Putamen (tissue), 1 donor: ENCODE measurements around the gene MAP4K4.

Experiments used
- DNase-seq: peaks from one replicate; pipeline ENCODE4 v3.0.0-alpha.2; 2016; ENCODE audit warnings: low spot score

MAP4K4 gene

DNA sequence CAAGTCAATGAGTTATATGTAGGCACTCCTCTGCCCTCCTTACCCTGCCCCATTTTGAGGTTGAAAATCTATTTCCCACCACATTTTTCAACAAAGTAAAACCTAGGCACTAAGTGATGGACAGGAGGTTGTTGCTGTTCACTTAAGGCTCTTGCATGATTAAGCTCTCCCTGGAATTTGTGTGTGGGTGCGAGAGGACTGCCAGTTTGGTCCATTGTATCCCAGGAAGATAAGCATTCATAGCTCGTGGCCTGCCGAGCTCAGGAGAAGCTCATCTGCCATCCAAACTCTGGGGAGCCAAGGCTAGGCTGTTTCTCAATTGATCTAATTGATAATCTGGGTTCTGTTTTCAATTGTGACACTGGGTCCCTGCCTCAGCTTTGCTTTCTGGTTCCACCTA, 4.7 kb upstream of the MAP4K4 start:
- no peak for DNase-seq

DNA sequence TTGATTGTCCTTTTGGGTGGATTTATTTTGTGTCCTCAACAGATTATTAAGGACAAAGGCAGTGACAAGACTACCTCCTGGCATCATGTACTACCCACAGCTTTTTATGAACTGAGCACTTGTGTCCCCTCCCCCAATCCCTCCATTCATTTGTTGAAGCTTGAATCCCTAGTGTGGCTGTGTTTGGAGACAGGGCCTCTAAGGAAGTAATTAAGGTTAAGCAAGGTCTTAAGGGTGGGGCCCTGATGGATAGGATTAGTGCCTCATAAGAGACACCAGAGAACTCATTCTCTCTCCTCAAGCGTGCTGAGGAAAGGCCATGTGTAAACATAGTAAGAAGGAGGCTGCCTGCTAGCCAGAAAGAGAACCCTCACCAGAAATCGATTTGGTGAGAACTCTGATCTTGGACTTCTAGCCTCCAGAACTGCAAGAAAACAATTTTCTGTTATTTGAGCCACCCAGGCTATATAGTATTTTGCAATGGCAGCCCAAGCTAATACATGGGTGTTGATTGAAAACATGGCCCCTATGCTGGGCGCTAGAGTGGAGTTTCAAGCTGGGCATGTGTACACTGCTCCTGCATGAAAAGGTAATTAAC, 3.4 kb upstream of the MAP4K4 start:
- no peak for DNase-seq

DNA sequence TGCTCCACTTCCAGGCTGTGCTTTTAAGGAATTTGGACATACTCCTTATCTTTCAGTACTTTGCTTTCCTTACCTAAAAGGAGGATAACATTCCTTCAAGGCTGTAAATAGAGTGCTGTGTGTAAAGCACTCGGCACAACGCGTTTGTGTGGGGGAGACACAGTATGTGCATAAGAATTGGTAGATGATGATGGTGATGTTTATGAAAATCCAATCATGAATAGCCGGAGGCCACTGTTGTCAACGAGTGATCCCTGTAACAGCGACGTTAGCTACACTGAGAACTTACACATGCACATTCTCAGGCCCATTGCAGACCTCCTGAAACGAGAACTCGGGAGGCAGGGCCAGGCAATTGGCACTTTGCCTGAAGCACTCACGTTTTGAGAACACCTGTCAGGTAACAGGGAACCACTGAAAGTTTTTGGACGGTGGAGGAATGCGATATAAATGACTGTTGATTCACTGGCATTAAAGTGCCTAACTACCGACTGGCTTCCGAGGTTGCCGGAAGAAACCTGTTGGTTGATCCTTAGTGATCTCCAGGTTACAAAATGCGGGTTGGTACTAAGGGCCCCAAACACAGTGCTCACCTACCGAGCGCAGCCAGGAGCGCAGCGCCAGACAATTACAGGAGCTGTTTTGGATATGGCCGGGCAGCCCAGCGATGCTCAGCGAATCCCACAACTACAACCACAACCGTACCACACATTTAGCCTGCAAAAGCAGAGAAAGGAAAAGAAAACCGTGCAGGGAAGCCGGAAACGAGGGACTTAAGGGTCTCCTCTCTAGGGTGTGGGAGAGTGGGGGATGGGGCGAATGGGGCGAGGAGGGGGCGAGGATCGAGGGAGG, 1.0 kb upstream of the MAP4K4 start:
- DNase-seq: peak; percentile 28

DNA sequence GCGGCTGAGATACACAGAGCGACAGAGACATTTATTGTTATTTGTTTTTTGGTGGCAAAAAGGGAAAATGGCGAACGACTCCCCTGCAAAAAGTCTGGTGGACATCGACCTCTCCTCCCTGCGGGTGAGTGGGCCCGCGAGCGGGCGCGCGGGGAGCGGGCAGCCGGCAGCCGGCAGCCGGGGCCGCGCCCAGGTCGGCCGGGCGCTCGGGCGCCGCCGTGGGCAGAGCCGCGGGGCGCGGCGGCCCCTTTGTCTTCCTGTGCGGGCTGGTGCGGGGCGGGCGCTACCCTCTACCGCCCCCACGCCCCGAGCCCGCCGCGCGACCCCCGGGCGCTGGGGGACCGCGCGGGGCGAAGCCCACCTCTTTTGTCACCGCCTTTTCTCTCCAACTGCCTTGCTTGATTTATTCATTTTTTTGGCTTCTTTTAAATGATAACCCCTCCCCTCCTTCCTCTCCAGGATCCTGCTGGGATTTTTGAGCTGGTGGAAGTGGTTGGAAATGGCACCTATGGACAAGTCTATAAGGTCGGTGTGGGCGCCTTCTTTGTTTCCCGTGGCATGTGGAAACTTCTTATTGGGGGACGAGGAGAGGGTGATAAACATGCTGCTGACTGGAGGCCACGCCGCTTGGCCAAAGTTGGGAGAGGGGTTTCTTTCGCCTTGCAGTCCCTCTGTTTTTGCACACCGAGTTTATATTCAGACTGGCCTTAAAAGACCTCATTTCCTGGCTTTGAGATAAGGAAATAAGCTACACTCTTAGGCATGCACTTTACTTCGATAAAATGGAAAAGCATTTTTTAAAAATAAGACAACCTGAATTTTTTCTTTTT, 722 bp downstream of the MAP4K4 start:
- DNase-seq: no peak

DNA sequence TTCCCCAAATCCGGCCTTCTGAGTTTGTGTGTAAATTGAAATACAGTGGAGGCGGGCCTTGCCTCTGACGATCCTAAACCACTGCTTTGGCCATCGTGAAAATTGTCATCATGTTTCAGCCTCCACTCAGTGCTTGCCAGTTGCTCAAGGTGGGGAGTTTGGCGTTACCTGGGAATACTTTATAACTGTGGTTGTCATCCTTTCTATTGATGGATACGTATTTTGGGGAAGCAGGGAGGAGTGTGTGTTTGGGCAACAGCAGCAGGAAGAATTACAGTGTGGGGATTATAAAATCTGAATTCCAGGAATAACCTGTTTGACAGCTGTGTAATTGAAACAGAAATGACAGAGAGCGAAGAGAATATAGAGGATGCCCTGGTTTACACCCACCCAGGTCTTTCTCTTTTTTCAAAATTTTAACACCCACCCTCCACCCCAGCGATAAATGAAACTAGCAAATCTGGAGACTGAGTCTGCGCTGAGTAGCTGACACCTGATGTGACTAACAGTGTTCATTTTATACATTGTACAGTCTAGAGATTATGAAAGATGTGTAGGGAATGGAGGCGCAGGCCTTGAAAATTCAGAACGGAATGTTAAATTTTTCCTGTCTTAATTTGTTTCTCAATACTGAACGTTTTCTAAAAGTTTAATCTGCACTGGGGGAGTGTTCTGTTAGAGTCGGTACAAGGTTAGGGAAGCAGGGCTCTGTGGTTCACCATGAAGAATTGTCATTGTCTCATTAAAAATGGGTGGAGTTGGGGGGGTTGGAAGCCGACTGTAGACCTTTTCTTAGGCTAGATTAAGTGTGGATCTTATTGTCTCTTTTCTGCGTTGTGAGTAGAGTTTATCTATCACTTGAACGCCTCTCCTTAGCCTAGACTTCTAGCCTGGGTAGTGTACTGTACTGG, 1.6 kb downstream of the MAP4K4 start:
- DNase-seq: peak; percentile 76

DNA sequence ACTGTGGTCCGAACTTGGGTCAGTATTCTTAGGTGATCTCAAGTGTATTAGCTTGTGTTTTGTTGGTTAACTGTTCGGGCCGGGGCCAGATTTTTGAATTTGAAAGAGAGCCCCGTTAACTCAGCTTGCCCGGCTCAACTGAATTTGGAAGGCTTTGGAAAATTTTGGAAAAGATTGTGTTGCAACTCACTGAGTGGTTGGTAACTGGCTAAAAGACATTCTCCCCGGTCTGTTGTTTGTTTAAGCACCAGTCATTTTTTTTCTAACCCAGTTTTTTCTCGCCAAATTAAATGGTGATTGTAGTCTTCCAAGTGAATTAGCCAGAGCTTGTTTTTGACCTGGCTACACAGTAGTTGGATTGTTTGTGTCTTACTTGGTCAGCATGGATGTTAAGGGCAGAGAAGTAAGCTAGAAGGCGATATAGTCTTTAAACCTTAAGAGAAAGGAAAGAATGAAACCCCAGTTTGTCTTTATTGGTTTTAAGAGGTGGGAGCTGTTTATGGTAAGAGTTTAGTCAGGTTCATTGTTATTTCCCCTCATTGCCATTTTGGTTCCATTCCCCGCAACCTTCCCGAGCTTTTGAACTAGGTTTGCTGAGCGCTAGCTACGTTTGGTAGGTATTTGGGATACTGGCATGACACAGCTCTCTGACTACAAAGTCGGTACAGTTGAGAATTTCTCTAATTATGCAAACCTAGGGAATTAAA, 2.4 kb downstream of the MAP4K4 start:
- peak; percentile 50 for DNase-seq

DNA sequence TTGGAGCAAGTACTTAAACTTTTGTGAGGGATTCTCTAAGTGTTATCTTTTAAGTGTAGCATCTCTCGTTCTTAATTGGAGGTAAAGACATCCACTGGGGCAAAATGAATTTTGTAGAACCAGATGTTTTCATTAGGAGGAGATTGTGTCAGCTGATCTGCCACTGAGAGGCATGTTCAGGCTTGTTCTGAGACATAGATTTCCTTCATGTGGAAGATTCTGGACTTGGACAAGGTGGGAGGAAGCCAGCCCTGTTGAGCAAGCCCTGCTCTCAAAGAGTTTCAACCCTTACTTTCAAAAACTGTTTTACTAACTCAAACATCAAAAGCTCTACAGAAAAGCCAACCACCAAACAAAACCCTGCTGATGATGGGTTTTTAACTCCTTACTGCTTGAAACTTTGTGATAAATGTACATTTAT, 6.5 kb downstream of the MAP4K4 start:
- DNase-seq: no peak

DNA sequence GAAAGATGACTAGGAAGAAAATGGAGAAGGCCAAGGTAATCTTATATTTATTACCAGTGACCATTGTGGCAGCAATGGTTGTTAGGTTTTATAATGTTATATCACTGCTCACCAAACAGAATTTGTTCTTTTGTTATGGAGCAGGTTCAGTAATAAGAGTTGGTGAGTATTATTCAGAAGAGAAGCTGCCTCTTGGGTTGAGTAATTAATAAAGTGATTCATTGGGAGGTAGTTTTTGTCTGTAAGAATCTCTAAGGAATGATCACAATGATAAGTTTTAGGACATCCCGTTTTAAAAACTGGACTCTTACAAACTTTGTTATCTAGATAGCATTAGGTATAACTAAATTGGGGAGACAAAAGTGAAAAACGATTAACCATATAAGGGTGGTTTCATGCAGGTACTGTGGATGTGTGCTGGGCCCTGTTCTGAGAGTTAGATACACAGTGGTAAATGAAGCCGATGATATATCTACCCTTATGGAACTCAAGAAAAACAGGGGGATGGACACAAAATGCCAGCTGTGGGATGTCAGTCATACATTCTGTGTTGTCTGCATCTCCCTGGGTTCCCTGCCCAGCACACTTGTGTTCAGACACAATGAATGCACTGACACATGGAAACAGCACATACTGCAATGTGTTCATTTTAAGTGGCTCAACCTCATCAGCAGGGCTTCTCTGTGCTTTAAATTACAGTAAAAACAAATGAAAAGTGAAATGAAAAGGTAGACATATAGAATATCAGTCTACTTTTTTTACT, 7.5 kb downstream of the MAP4K4 start:
- DNase-seq: no peak

DNA sequence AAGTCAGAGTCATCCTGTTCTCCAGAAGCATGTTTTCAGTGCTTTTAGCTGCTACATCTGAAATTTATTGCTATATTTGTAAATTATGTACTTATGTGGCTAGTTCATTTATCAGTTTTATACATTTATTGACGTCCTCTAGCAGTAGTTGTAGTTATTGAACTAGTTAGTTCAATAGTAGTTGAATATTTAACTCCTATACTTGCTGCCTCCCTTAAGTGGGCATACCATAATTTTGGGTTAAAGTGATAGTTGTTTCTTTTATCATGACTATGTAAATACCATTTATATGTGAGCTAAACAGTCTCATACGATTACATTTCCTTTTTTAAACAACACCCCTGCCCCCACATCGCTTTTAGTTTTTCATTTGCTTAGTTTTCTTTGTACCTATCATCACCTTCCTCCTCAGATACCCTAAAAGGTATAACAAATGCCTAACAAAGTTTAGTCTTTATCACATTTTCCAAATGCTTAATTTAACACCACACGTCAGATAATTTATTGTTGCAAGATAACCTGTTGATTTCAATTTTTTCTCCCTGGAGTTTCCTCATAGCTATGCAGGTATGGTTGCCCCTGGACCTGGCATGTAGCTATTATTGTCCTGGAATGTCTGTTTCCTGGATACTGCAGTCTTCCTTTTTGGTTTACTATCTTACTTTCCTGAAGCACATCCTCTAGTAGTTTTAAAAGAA, 8.8 kb downstream of the MAP4K4 start:
- DNase-seq: no peak

DNA sequence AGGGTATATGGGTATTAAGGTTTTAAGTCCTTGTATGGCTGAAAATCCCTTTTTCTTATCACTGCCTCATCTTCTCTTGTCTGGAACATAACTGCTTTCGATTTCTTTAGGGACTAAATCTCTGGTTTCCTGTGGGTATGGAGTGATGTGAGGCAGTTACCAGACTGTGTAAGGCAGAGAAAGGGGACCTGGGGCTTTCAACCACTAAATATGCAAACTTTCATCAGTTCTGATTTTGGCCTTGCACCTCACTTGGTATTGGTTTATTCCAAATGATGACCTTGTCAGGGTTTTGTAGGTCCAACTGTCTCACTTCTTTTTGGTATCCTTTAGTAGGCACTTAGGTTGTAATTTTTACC, 9.3 kb downstream of the MAP4K4 start:
- no peak for DNase-seq

DNA sequence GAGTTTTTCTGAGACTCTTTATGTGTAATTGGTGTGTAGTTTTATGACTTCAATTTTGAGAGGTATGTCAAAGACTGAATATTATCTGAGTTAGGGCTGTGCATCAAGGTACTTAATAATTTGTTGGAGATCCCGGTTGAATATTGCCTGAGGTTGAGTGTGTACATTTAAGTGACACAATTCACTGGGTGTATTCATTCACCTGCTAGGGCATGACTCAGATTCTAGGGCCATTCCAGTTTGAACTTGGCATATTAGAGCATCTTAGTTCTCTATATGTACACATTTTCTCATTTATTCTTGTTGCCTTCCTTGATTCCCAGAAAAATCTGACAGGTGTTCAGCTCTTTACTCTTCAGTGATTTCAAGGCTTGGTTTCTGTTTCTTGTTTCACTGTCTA, 12.5 kb downstream of the MAP4K4 start:
- no peak for DNase-seq

DNA sequence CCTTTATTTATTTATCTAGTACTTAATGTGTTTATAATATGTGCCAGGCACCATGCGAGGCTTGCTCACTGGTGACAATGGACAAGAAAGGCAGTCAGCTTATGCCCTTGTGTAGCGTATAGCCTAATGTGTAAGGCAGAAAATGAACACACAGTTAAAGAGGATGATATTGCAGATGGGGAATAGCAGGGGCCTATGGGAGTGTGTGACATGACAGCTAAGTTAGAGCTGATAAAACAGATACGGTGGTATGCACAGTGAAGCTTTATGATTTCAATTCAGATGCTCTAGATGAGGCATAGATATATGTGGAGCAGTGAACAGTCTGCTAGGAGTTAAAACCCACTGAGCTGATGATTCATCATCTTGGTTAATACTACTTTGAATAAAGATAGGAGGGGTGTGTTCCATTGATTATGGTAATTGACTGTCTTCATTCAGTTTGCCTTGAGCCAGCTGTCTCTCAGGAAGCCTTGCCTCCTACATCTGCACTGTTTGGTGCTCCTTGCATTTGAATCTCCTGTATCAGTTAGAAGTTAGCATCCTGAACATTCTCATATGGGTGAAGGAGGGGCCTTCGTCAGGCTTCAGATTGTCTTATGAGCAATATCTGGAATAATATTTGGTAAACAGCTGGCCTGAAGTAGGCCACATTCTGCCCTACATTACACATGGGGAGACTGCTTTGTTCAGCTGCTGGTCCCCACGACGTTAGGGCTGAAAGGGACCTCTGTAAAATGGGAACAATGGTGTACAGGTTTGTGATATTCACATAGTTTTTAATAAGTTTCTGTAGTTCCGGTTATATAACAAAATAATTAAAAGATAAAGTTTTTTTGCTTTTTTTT, 13.2 kb downstream of the MAP4K4 start:
- DNase-seq: no peak

DNA sequence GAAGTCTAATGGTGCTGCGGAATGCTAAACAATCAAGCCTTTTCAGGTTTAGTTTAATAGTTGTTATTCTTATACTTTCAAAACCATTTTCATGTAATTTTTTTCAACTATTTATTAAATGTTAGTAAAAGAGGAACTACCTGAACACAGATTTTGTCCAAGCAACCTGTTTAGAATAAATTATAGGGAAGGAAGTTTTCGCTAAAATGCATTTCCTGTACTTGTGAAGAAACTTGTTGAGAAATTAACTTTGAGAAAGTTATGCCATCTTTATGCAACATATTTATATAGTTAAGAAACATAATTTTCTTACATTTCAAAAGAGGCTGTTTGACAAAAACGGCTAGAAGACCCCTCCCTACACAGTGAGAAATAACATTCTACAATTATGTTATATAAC, 16.6 kb downstream of the MAP4K4 start:
- DNase-seq: no peak

DNA sequence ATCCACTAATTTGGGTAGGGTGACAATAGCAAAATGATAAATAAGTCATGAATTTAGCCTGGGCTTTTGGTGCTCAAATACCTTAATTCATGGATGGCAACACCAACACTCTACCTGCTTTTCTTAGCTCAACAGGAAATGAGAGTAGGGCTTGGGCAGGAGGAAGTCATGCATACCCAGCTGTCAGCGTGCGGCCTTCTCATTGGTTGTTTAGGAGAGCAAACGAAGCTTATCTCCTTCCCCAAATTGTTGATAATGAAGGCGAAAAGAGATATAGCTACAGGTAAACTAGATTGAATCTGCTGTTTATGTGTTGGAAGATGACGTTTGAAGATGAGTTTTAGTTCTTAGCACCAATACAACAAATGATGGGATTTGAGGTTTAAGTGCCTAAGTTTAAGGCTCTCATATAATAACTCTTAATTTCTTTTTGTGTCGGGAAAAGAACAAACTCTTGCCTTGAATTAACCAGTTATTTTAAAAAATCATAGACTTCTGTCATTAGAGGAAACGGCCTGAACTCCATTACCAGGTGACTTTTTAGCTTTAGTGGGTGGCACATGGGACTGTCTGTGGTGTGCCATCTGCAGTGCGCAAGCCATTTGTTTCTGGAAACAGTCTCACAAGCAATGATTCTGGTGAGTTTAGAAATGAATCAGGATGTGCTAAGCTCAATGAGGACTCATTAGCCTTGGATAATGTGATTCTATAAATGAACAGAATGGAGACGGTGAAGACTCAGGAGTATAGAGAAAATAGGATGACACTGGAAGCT, 19.8 kb downstream of the MAP4K4 start:
- DNase-seq: no peak

DNA sequence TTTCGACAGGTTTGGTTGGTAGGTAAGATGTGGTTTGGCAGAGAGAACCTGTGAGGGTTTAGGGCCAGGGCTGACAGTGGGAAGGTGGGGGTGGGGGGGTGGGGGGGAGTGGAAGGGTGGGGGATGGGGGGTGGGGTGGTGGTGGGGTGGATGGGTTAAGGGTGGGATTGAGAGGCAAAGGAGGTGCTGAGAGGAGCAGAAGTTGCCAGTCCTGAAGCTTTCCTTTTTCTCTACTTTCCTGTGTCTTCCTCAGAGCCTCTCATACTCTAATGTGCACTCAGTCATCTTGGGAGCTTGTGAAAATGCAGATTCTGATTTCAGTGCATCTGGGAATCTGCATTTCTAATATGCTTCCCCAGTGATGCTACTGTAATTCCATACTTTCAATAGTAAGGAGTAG, 21.0 kb downstream of the MAP4K4 start:
- no peak for DNase-seq

DNA sequence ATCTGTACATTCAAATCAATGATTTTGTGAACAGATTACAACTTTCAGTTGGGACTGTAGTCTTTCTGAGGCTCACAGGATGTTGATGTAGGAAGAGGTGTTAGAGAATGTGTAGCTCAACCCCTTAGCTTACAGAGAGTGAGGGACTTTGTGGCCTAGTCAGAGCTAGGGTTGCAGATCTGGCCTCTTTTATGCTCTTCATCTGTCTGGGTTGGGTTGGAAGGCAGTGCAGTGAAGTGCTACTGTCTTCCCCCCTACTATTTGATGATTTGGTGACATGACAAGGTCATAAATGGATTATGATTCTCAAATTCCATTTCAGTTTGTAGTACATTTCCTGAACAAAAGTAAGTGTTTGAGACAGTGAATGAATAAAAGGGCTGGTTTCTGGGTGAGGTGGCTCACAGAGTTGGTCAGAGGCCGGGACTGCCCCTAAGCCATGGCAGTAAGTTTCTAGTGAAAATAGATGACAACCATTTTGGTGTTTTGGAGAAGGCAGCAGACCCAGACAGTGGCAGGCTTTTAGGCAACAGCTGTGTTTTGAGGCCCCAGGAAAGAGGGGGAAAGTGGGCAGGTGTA, 21.6 kb downstream of the MAP4K4 start:
- DNase-seq: no peak

DNA sequence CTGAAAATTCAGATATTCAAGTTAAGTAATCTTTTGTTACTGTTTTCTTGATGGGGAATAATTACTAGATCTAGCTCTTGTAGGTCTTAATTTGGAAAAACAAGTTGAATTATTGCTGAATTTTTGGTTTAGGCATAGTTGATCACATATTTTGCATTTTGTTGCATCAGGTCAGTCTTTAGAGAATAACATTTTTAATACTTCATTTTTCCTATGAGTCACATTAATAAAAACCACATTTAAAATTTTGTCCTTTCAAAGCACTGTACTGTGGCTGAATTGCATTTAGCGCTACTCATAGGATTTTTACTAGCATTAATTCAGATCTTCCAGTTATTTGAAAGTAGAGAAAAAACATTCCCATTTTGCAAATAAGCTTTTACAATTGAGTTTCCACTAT, 23.2 kb downstream of the MAP4K4 start:
- no peak for DNase-seq

DNA sequence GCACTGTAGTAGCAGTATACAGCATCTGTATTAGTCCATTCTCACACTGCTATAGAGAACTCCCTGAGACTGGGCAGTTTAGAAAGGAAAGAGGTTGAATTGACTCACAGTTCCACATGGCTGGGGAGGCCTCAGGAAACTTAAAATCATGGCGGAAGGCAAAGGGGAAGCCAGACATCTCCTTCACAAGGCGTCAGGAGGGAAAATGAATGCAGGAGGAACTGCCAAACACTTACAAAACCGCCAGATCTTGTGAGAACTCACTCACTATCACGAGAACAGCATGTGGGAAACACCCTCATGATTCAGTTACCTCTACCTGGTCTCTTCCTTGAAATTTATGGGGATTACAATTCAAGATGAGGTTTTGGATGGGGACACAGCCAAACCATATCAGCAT, 25.4 kb downstream of the MAP4K4 start:
- DNase-seq: no peak
